H1 (cell line): ENCODE measurements around the gene SLC25A30. TPM values are rescaled to one million over a fixed set of nuclear protein-coding genes. Genes with fewer than 3 reads are reported as not detected.

Source experiments
- CTCF ChIA-PET: fragments of 300-600 bp; sonication (Branson Sonifier 250); formaldehyde crosslinking; loops from one replicate; lab custom pipeline; 2021; ENCODE audit not compliant: partially characterized antibody; lab: Charles Lee
- POLR2A ChIA-PET: fragments of 300-600 bp; sonication (Branson Sonifier 250); formaldehyde crosslinking; loops from one replicate; lab custom pipeline; 2021; ENCODE audit warnings: inconsistent platforms; ENCODE audit not compliant: partially characterized antibody; lab: Charles Lee
- DNase-seq, 2 experiments: peaks; one replicate each; pipeline versions ENCODE4 v3.0.0 to v3.0.0-alpha.2; 2010 to 2022; ENCODE audit warnings: low spot score in 2 of 2, low read depth in 1 of 2, mixed read lengths in 1 of 2
- FAIRE-seq: peaks from 2 replicates; lab custom pipeline; 2011; peaks lifted over from hg19 to GRCh38; lab: Jason Lieb, UNC
- H2AFZ ChIP-seq: 2 replicates; pipeline ENCODE4 v1.8.1; 2012; ENCODE audit warnings: low read length, inconsistent platforms
- H2AK5ac ChIP-seq: 2 replicates; pipeline ENCODE4 v1.6.1; 2013; ENCODE audit warnings: low read depth, low read length
- H2BK120ac ChIP-seq: replicated peaks from 2 replicates; pipeline ENCODE3; 2013; ENCODE audit warnings: low read depth, low read length, inconsistent platforms
- H2BK12ac ChIP-seq: 2 replicates; pipeline ENCODE4 v1.6.1; 2013; ENCODE audit warnings: low read depth, low read length
- H2BK15ac ChIP-seq: 2 replicates; pipeline ENCODE4 v1.6.1; 2013; ENCODE audit warnings: low read length
- H2BK20ac ChIP-seq: 2 replicates; pipeline ENCODE4 v1.6.1; 2013; ENCODE audit warnings: low read length
- H2BK5ac ChIP-seq: 2 replicates; pipeline ENCODE4 v1.6.1; 2013; ENCODE audit warnings: low read depth, low read length
- H3K14ac ChIP-seq: 2 replicates; pipeline ENCODE4 v1.6.1; 2013; ENCODE audit warnings: inconsistent platforms; ENCODE audit not compliant: insufficient read length
- H3K18ac ChIP-seq: 2 replicates; pipeline ENCODE4 v1.6.1; 2013; ENCODE audit warnings: low read length; ENCODE audit errors: extremely low read depth
- H3K23ac ChIP-seq: 2 replicates; pipeline ENCODE4 v1.6.1; 2013; ENCODE audit warnings: inconsistent platforms; ENCODE audit not compliant: insufficient read length
- H3K23me2 ChIP-seq: 2 replicates; pipeline ENCODE4 v1.6.1; 2013; ENCODE audit warnings: low read depth, low read length
- H3K27ac ChIP-seq: 2 replicates; pipeline ENCODE4 v1.6.1; 2011; ENCODE audit warnings: low read depth, low read length, inconsistent platforms
- H3K27me3 ChIP-seq, 4 experiments: replicated peaks in 1 of 4; 1 replicate in 1 of 4; 2 replicates in 3 of 4; pipeline versions ENCODE4 v1.6.1 to v1.8.1; 2011 to 2013; ENCODE audit warnings: low read length in 3 of 4, mild to moderate bottlenecking in 3 of 4, inconsistent platforms in 2 of 4, mixed read lengths in 2 of 4, moderate library complexity in 1 of 4; ENCODE audit not compliant: control insufficient read depth in 3 of 4, insufficient read depth in 3 of 4; ENCODE audit errors: extremely low read depth in 1 of 4
- H3K36me3 ChIP-seq, 4 experiments: 2 replicates each; pipeline versions ENCODE4 v1.6.1 to v1.8.1; 2011 to 2013; ENCODE audit warnings: mild to moderate bottlenecking in 4 of 4, low read length in 3 of 4, moderate library complexity in 2 of 4, control low read depth in 1 of 4, inconsistent platforms in 1 of 4; ENCODE audit not compliant: insufficient read depth in 4 of 4, control insufficient read depth in 2 of 4
- H3K4ac ChIP-seq: replicated peaks from 2 replicates; pipeline ENCODE3; 2013; ENCODE audit warnings: low read length, low read depth, mixed read lengths, inconsistent platforms; ENCODE audit not compliant: insufficient read length
- H3K4me1 ChIP-seq, 4 experiments: replicated peaks in 1 of 4; 1 replicate in 1 of 4; 2 replicates in 3 of 4; pipeline versions ENCODE4 v1.6.1 to v1.8.1; 2011 to 2013; ENCODE audit warnings: low read length in 3 of 4, inconsistent platforms in 2 of 4, mixed read lengths in 1 of 4; ENCODE audit not compliant: insufficient read depth in 4 of 4, control insufficient read depth in 3 of 4
- H3K4me2 ChIP-seq, 2 experiments: 2 replicates each; pipeline versions ENCODE4 v1.6.1 to v1.8.1; 2011 to 2013; ENCODE audit warnings: low read depth in 2 of 2, low read length in 2 of 2, control low read depth in 1 of 2, inconsistent platforms in 1 of 2, mild to moderate bottlenecking in 1 of 2; ENCODE audit not compliant: insufficient read depth in 1 of 2
- H3K4me3 ChIP-seq, 4 experiments: fragments of 200-600, 300-600 bp in 1 of 4; sonication (generic), shearing (Covaris generic), sonication (Bioruptor Twin) in 1 of 4; 2 replicates each; pipeline versions ENCODE4 v1.5.1 to v1.8.1; 2011 to 2016; ENCODE audit warnings: low read length in 4 of 4, low read depth in 3 of 4, control low read depth in 2 of 4, inconsistent platforms in 2 of 4, mild to moderate bottlenecking in 2 of 4, mixed read lengths in 1 of 4, moderate library complexity in 1 of 4; ENCODE audit not compliant: insufficient read depth in 2 of 4; ENCODE audit errors: extremely low read depth in 1 of 4
- H3K56ac ChIP-seq: replicated peaks from 2 replicates; pipeline ENCODE3; 2013; ENCODE audit warnings: low read depth, mild to moderate bottlenecking, mixed read lengths, low read length, inconsistent platforms; ENCODE audit not compliant: insufficient read length
- H3K79me1 ChIP-seq: 2 replicates; pipeline ENCODE4 v1.6.1; 2013; ENCODE audit warnings: low read depth, low read length, control low read depth
- H3K79me2 ChIP-seq, 2 experiments: 2 replicates each; pipeline versions ENCODE4 v1.6.1 to v1.8.1; 2012 to 2013; ENCODE audit warnings: low read length in 2 of 2, mild to moderate bottlenecking in 2 of 2, inconsistent platforms in 1 of 2; ENCODE audit not compliant: insufficient read depth in 2 of 2, control insufficient read depth in 1 of 2
- H3K9ac ChIP-seq, 4 experiments: replicated peaks in 1 of 4; 1 replicate in 1 of 4; 2 replicates in 3 of 4; pipeline versions ENCODE4 v1.6.1 to v1.8.1; 2011 to 2013; ENCODE audit warnings: low read depth in 3 of 4, low read length in 3 of 4, control low read depth in 2 of 4, mild to moderate bottlenecking in 2 of 4, moderate library complexity in 2 of 4, inconsistent platforms in 1 of 4; ENCODE audit errors: extremely low read depth in 1 of 4
- H3K9me3 ChIP-seq, 2 experiments: 2 replicates each; pipeline versions ENCODE4 v1.6.1 to v1.8.1; 2012 to 2013; ENCODE audit warnings: mild to moderate bottlenecking in 2 of 2, moderate library complexity in 2 of 2, control low read depth in 1 of 2, inconsistent platforms in 1 of 2, low read depth in 1 of 2, low read length in 1 of 2, mixed read lengths in 1 of 2; ENCODE audit not compliant: insufficient read depth in 2 of 2
- H4K20me1 ChIP-seq, 2 experiments: replicated peaks in 1 of 2; 2 replicates each; pipeline versions ENCODE3 to v1.8.1; 2011 to 2013; ENCODE audit warnings: inconsistent platforms in 2 of 2, low read length in 2 of 2, mild to moderate bottlenecking in 1 of 2; ENCODE audit not compliant: insufficient read depth in 2 of 2, control insufficient read depth in 1 of 2
- H4K5ac ChIP-seq: 2 replicates; pipeline ENCODE4 v1.6.1; 2013; ENCODE audit warnings: low read length, low read depth, mixed read lengths, inconsistent platforms; ENCODE audit not compliant: insufficient read length
- H4K8ac ChIP-seq: 2 replicates; pipeline ENCODE4 v1.8.0; 2013; ENCODE audit warnings: mild to moderate bottlenecking, moderate library complexity, low read length, inconsistent platforms; ENCODE audit not compliant: insufficient read depth; ENCODE audit errors: extremely low read depth
- H4K91ac ChIP-seq: replicated peaks from 2 replicates; pipeline ENCODE3; 2013; ENCODE audit warnings: low read length, mixed read lengths, inconsistent platforms; ENCODE audit not compliant: insufficient read length
- WGBS, 2 experiments: shearing (Covaris generic) in 1 of 2; methylation state at CpG; one replicate each; pipeline versions ENCODE4 v1.1.6 to v1.1.7; 2013 to 2015; ENCODE audit warnings: low lambda C conversion rate in 2 of 2, mixed read lengths in 2 of 2, inconsistent platforms in 1 of 2, low coverage in 1 of 2, missing lambda C conversion rate in 1 of 2; ENCODE audit not compliant: insufficient replicate concordance in 2 of 2, insufficient coverage in 1 of 2, insufficient read length in 1 of 2; ENCODE audit errors: extremely low coverage in 1 of 2, missing lambda C conversion rate in 1 of 2; 5-methylcytosine and 5-hydroxymethylcytosine counted together
- polyA plus RNA-seq, 7 experiments: library from polyadenylated mRNA; depleted of rRNA in 3 of 7; stranded (reverse) in 5 of 7; unstranded in 2 of 7; fragments of >200 nt in 5 of 7; fragments of 200-250 nt in 2 of 7; gene quantifications; 1 replicate in 5 of 7; 2 replicates in 1 of 7; 4 replicates in 1 of 7; pipeline versions ENCODE4 v1.2.1 to v1.2.3, GENCODE V29; 2011 to 2013; ENCODE audit warnings: missing spikeins in 2 of 7, mixed read lengths in 2 of 7
- total RNA-seq: library from RNA; stranded (reverse); fragmentation: NEBNext Ultra II Directional; extraction: Animal tissue kit (Norgen Biotek cat#: 25700); gene quantifications from 2 replicates; pipeline ENCODE4 v1.2.1, GENCODE V29; 2021

Gene SLC25A30
- total and polyA plus RNA-seq, 2 of the 8 experiments (the other 6 are each of a cell fraction or from before 2014, with no cell fraction given), result 2.1 to 8.7 TPM

- Histone ChIP-seq H3K4ac (no peak overlapping the region), H3K36me3 (peaks cover 0 to 10% (median 3%) of the 10 kb centered on the region in 4 experiments; a peak in 4 of 8 replicates), H3K56ac (no peak overlapping the region), H4K5ac (no peak overlapping the region), H2BK20ac (no peak overlapping the region), H3K27ac (no peak overlapping the region), H3K14ac (no peak overlapping the region), H3K79me1 (peaks cover 2% of the 10 kb centered on the region; the same call in 1 of the 2 replicates), H2BK15ac (no peak overlapping the region), H2BK120ac (no peak overlapping the region), H2AFZ (no peak overlapping the region), H2AK5ac (no peak overlapping the region), H3K4me1 (no peaks in the 10 kb centered on the region; a peak in 1 of 7 replicates), H3K4me2 (no peak overlapping the region), H2BK12ac (no peak overlapping the region), H3K4me3 (no peak overlapping the region), H4K91ac (no peak overlapping the region), H3K27me3 (peaks cover 0 to 3% (median 0%) of the 10 kb centered on the region in 4 experiments; a peak in 1 of 7 replicates), H4K8ac (no peak overlapping the region), H4K20me1 (peaks cover 1 to 4% of the 10 kb centered on the region in 2 experiments), H3K9me3 (no peaks in the 10 kb centered on the region), H3K9ac (no peak overlapping the region), H3K23ac (no peak overlapping the region), H3K23me2 (no peaks in the 10 kb centered on the region), H3K79me2 (no peaks in the 10 kb centered on the region), H3K18ac (no peak overlapping the region), H2BK5ac (no peak overlapping the region)
- FAIRE-seq (no peak), DNase-seq (no peak)
- POLR2A ChIA-PET, result no interaction called here
- 94% methylated on average over 3 of the region's 4 CpGs; no CpG with 5 or more reads in 1 of the 2 experiments for WGBS, 2 experiments
- CTCF ChIA-PET, result interaction anchor here (0.7 kb wide), 1 partner anchor 26 kb away, joined by 3 read pairs; no protein-coding TSS in a partner anchor
These were observed 6.5 kb downstream of the SLC25A30 start for GRCh38 chr13:45411631-45412030.
